DMS114 treated with DMSO at 0.1 percent for 48 hours (cell line): ENCODE measurements around the gene YY1.

Experiments
- DNase-seq: peaks from one replicate; lab custom pipeline; 2025; ENCODE audit not compliant: unreplicated experiment; lab: John Stamatoyannopoulos, UW

YY1 gene

DNA sequence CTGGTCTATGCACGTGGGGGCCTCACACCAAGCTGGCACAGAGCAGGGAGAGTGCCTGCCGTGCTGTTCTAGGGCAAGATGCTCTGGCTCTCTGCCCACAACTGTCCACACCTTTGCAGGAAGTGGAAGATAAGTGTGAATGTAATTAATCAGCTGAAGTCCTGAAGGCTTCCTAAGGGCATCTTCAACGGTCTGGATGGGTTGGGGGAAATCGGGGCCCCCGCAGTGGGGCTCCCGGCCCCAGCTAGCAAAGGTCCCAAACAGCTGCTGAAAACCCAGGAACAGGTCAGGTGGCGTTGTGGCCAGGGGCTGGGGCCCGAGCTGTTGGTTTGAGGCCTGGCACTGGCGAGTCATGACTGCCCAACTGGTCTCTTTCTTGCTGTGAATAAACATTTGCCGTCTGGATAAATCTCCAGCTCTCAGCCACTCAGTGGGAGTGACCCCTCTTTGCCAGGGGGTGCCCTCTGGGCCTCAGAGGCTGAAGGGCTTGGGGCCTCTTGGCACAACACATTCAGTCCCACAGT lies 74.0 kb downstream of the YY1 start:
- no peak for DNase-seq

GRCh38 chr14:100313464-100314230 lies 74.7 kb downstream of the YY1 start:
- DNase-seq: no peak

DNA sequence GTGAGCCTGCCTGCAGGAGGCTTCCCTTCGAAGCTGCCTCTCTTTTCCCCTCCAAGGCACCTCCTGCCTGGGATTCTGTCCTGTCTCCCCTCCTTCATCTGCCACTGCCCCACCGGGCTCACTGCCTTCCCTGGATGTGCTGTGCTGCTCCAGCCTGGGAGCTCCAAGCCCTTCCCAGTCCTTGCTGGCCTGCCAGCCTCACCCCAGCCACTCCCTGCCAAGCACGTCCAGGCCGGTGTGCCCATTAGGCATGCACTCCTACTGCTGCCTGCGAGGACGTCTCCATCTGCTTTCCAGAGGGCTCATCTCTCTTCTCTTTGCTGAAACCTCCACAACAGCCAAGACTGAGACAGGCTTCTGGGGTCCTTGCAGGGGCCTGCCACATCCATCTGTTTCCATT lies 75.8 kb downstream of the YY1 start:
- no peak for DNase-seq

DNA sequence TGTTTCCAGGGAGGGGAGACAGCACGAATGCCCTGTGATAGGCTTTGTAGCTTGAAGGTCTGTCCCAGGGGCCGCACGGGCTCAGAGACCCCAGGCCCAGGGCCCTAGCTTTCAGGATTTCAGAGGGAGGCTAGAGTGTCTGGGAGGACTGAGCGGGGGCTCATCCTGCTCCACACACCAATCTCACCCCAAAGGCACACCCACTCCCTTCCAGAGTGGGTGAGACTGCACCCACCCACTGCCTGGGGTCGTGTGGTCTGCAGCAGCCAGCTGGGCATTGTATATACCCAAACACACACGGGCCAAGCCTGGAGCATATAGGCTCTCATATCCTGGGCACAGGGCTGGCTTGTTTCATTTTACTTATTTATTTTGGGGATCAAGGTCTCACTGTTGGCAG lies 78.4 kb downstream of the YY1 start:
- DNase-seq: no peak

GRCh38 chr14:100317912-100318808 lies 79.2 kb downstream of the YY1 start:
- DNase-seq: no peak

GRCh38 chr14:100320157-100320856 lies 81.4 kb downstream of the YY1 start:
- no peak for DNase-seq

DNA sequence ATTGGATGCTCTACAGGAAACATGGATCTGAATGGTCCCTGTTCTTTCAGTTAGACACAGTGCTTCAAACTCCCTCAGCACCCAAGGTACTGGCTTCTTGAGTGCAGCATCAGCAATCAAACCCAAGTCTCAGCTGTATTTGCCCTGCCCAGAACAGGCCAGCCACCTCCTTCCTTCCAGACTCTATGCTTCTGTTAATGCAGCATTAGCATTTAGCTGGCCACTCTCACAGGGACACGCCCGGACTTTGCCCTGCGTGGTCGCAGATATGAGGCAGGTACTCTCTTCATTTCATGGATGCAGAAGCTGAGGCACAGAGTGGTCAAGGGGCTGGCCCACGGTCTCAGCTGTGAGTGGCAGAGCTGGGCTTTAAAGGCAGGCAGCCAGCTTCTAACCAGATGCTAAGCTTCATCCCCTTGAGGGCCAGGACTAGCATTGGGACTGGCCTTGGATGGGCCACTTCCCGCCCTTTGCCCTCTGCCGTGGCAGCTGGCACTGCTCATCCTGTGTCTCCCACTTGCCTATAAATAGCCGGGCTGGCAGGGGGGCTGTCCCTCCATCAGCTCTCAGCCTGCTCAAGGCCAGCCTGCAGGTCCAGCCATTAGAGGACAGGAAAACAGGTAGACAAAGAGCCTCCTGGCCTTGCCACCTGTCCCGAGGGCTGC lies 82.7 kb downstream of the YY1 start:
- no peak for DNase-seq

- no peak for DNase-seq
These were observed 83.4 kb downstream of the YY1 start for GRCh38 chr14:100322138-100322957.

DNA sequence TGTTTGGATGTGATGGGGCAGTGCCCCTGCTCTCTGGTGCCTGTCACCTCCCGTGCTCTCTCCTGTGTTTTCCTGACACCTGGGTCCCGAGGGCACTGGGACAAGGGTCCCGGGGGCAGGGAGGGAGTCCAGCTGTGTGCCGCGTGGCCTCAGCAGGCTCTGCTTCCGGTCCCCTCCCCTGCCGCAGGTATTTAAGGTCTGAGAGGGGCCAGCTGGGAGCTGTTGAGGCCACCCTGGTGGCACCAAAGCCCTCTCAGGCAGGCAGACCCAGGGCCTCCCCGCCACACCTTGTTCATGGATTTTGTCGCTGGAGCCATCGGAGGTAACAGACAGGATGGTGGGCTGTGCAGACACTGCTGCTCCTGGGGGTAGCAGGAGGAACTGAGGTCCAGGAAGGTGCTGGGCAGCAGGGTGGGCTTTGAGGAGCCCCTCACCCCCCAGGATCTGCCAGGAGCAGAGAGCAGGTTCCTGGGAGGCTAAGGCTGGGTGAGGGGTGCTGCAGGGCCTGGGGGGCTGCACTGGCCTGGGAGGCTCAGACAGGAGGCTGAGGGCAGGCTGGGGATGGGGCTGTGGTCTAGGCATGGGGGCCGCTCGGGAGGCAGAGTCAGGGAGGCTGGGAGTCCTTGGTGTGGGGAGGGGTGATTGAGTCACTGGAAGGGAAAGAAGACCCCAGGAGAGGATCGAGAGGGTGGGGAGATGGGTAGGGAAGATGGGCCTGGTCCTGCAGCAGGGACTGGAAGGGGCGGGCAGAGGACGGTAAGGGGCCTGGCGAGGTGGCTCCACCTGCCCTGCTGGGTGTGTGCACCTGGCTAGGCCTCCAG lies 84.4 kb downstream of the YY1 start, which contains the start of gene SLC25A47:
Gene SLC25A47, plus strand, starts transcription at position 219 of the 821 bp plus-strand sequence. Its CDS starts 76 bp downstream, at position 295.
- DNase-seq: no peak

DNA sequence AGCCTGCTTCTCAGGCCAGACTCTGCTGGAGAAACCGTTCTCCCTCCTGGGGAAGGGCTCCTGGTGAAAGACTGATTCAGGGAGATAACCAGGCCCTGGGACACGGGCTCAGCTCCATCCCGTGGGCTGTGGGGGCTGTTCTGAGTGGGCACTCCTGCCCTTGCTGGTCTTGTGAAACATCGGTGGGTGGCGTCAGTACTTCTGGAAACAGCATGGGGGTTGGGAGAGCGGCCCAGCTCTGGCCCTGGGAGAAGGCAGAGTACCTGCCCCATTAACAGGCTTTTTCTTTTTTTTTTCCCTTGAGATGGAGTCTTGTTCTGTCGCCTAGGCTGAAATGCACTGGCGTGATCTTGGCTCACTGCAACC lies 85.0 kb downstream of the YY1 start:
- no peak for DNase-seq

- DNase-seq: no peak
These were observed 86.3 kb downstream of the YY1 start for GRCh38 chr14:100325231-100325632.

GRCh38 chr14:100325958-100326357 lies 87.0 kb downstream of the YY1 start:
- DNase-seq: no peak

DNA sequence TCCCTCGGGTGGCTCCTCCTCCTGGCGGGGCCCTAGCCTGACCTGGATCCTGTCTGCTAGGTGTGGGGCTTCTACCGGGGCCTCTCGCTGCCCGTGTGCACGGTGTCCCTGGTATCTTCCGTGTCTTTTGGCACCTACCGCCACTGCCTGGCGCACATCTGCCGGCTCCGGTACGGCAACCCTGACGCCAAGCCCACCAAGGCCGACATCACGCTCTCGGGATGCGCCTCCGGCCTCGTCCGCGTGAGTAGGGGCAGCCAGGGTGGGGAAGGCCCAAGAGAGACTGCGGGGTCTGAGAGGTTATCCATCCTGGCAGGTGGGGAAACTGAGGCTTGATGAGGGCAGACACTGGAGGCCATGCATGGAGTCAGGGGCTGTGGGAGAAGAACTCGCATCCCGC lies 88.2 kb downstream of the YY1 start:
- no peak for DNase-seq

DNA sequence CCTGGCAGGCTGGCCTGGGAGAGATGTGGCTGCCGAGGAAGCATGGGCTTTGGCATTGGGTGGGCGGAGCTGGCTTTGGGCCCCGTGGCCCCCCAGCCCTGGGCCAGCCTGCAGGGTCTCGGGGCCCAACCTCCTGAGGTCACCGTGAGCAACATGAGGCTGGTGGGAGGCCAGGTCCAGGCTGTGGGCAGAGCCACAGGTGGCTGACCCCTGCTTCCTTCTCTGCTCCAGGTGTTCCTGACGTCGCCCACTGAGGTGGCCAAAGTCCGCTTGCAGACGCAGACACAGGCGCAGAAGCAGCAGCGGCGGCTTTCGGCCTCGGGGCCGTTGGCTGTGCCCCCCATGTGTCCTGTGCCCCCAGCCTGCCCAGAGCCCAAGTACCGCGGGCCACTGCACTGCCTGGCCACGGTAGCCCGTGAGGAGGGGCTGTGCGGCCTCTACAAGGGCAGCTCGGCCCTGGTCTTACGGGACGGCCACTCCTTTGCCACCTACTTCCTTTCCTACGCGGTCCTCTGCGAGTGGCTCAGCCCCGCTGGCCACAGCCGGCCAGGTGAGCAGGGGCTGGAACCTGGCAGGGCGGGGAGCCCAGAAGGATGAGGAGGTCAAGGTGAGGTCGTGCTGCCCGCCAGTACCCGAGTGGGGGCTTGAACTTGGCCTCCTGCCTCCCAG lies 89.7 kb downstream of the YY1 start:
- DNase-seq: no peak

DNA sequence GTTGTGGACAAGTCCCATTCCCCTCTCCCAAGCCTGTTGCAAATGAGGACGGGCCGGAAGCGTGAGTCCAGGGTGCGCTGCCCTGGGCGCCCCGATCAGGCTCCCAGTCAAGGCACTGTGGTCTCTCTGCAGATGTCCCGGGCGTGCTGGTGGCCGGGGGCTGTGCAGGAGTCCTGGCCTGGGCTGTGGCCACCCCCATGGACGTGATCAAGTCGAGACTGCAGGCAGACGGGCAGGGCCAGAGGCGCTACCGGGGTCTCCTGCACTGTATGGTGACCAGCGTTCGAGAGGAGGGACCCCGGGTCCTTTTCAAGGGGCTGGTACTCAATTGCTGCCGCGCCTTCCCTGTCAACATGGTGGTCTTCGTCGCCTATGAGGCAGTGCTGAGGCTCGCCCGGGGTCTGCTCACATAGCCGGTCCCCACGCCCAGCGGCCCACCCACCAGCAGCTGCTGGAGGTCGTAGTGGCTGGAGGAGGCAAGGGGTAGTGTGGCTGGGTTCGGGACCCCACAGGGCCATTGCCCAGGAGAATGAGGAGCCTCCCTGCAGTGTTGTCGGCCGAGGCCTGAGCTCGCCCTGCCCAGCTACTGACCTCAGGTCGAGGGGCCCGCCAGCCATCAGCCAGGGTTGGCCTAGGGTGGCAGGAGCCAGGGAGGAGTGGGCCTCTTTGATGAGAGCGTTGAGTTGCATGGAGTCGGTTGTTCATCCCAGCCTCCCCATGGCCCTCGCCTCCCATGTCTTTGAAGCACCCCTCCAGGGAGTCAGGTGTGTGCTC lies 90.5 kb downstream of the YY1 start:
- DNase-seq: no peak

DNA sequence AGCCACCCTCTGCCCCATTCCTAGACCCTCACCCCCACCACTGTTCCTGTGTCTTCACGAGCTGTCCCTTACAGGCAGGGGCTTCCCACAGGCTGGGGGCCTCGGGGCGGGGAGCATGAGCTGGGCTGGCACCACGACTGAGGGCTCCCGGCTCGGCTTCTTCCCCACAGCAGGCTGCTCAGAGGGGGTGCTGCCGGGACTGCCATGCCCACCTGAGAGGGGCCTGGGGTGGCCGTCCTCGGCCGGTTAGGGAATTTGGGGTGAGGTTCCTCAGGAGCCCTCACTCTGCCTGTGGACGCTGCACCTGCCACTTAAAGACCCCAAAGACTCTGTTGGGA lies 91.0 kb downstream of the YY1 start:
- no peak for DNase-seq

GRCh38 chr14:100330388-100330931 lies 91.5 kb downstream of the YY1 start:
- DNase-seq: no peak
